Activated naive CD4-positive, alpha-beta T cell treated with Interleukin-2 at 50 U/mL for 16 hours (primary cell): ENCODE results near the gene COQ10A.
"Not testable (repeated sequence)": the region's sequence is repeated elsewhere in the genome, so short reads cannot be mapped to it uniquely, and the experiment has no call there.

ENCODE experiments used
- DNase-seq: peaks from one replicate; pipeline ENCODE4 v3.0.0-alpha.2; 2020

Gene COQ10A

GRCh38 chr12:56244494-56244893, 22.2 kb upstream of the COQ10A start:
- no peak for DNase-seq

GRCh38 chr12:56247923-56248322, 18.8 kb upstream of the COQ10A start:
- DNase-seq = no peak

- no peak for DNase-seq
These were observed 18.0 kb upstream of the COQ10A start for GRCh38 chr12:56248711-56249110.

GRCh38 chr12:56252649-56253048, 14.1 kb upstream of the COQ10A start:
- no peak for DNase-seq

- no peak for DNase-seq
These were observed 13.7 kb upstream of the COQ10A start for GRCh38 chr12:56253091-56253490.

GRCh38 chr12:56255671-56256070, 11.1 kb upstream of the COQ10A start:
- no peak for DNase-seq

- DNase-seq = no peak
These were observed 10.3 kb upstream of the COQ10A start for GRCh38 chr12:56256326-56256960.

GRCh38 chr12:56257071-56257470, 9.7 kb upstream of the COQ10A start:
- no peak for DNase-seq

- DNase-seq = no peak
These were observed 9.2 kb upstream of the COQ10A start for GRCh38 chr12:56257491-56258067.

GRCh38 chr12:56258068-56258819, 8.5 kb upstream of the COQ10A start, which contains the start of gene ANKRD52:
Gene ANKRD52 (minus strand): TSS chr12:56258384. CDS start chr12:56258269, 115 bp downstream.
- peak; percentile 82 for DNase-seq

GRCh38 chr12:56258820-56259183, 7.9 kb upstream of the COQ10A start:
- DNase-seq = no peak

- no peak for DNase-seq
These were observed 6.4 kb upstream of the COQ10A start for GRCh38 chr12:56260380-56260779.

GRCh38 chr12:56260921-56261320, 5.8 kb upstream of the COQ10A start:
- no peak for DNase-seq

GRCh38 chr12:56261503-56262232, 5.1 kb upstream of the COQ10A start:
- DNase-seq = no peak

- DNase-seq = not testable (repeated sequence)
These were observed 3.8 kb upstream of the COQ10A start for GRCh38 chr12:56262955-56263354.

GRCh38 chr12:56266068-56266692, 562 bp upstream of the COQ10A start:
- not testable (repeated sequence) for DNase-seq

GRCh38 chr12:56267443-56268071, 815 bp downstream of the COQ10A start:
- DNase-seq = no peak

GRCh38 chr12:56271031-56271430, 4.3 kb downstream of the COQ10A start:
- DNase-seq = no peak

- not testable (repeated sequence) for DNase-seq
These were observed 5.7 kb downstream of the COQ10A start for GRCh38 chr12:56272468-56272867.

- no peak for DNase-seq
These were observed 7.6 kb downstream of the COQ10A start for GRCh38 chr12:56274299-56274698.

GRCh38 chr12:56278905-56279304, 12.2 kb downstream of the COQ10A start:
- DNase-seq = no peak

- no peak for DNase-seq
These were observed 14.1 kb downstream of the COQ10A start for GRCh38 chr12:56280849-56281248.

GRCh38 chr12:56282030-56282429, 15.3 kb downstream of the COQ10A start:
- no peak for DNase-seq
